ENCODE data around the gene PSMA8.
"Not testable (repeated sequence)": the region's sequence is repeated elsewhere in the genome, so short reads cannot be mapped to it uniquely, and the experiment has no call there.

PSMA8 gene

DNA sequence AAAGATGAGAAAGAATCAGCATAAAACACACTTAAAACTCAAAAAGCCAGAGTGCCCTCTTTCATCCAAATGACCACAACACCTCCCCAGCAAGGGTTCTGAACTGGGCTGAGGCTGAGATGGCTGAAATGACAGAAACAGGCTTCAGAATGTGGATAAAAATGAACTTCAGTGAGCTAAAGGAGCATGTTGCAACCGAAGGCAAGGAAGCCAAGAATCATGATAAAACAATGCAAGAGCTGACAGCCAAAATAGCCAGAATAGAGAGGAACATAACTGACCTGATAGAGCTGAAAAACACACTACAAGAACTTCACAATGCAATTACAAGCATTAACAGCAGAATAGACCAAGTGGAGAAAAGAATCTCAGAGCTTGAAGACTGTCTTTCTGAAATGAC lies 12.2 kb upstream of the PSMA8 start:
- DNase-seq (ENCODE audit: low spot score in 2 of 2) (no peak), ATAC-seq (replicated peaks; ENCODE audit: extremely low read depth, poor library complexity, severe bottlenecking) (no peak)
- Mint-ChIP-seq H3K27me3 (peaks cover 19% of the 10 kb centered on the region), H3K4me3 (no peak overlapping the region), H3K9me3 (peaks cover 10% of the 10 kb centered on the region), H3K36me3 (ENCODE audit: insufficient read depth) (peaks cover 1% of the 10 kb centered on the region), H3K4me1 (peaks cover 14% of the 10 kb centered on the region), H3K27ac (ENCODE audit: low read depth) (no peak overlapping the region)

DNA sequence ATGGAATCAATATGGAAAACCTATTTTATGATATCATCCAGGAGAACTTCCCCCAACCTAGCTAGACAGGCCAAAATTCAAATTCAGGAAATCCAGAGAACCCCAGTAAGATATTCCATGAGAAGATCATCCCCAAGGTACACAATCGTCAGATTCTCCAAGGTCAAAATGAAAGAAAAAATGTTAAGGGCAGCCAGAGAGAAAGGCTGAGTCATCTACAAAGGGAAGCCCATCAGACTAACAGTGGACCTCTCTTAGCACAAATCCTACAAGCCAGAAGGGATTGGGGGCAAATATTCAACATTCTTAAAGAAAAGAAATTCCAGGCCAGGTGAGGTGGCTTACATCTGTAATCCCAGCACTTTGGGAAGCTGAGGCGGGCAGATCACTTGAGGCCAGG lies 11.7 kb upstream of the PSMA8 start:
- not testable (repeated sequence) for H3K27ac Mint-ChIP-seq (ENCODE audit: low read depth); H3K36me3 Mint-ChIP-seq (ENCODE audit: insufficient read depth); H3K4me3 Mint-ChIP-seq; ATAC-seq (replicated peaks; ENCODE audit: extremely low read depth, poor library complexity, severe bottlenecking); DNase-seq (ENCODE audit: low spot score in 2 of 2)
- Mint-ChIP-seq H3K4me1 (peaks cover 13% of the 10 kb centered on the region), H3K9me3 (peaks cover 10% of the 10 kb centered on the region), H3K27me3 (peaks cover 19% of the 10 kb centered on the region)

DNA sequence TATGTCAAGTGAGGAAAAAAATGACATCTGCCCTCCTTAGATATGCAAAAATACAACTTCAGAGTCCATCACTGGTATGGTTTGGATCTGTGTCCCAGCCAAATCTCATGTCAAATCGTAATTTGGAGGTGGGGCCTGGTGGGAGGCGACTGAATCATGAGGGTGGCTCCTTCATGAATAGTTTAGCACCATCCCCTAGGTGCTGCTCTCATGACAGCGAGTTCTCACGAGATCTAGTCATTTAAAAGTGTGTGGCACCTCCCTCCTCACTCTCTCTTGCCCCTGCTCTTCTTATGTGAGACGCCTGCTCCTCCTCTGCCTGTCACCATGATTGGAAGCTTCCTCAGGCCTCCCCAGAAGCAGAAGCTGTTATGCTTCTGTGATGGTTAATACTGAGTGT lies 5.9 kb upstream of the PSMA8 start:
- Mint-ChIP-seq H3K36me3 (ENCODE audit: insufficient read depth) (no peaks in the 10 kb centered on the region), H3K9me3 (peaks cover 8% of the 10 kb centered on the region), H3K4me1 (no peaks in the 10 kb centered on the region), H3K27ac (ENCODE audit: low read depth) (no peak overlapping the region), H3K4me3 (no peak overlapping the region), H3K27me3 (no peaks in the 10 kb centered on the region)
- ATAC-seq (replicated peaks; ENCODE audit: extremely low read depth, poor library complexity, severe bottlenecking) (no peak), DNase-seq (ENCODE audit: low spot score in 2 of 2) (no peak)

- H3K27ac Mint-ChIP-seq (ENCODE audit: low read depth); H3K9me3 Mint-ChIP-seq; H3K36me3 Mint-ChIP-seq (ENCODE audit: insufficient read depth); H3K27me3 Mint-ChIP-seq; ATAC-seq (replicated peaks; ENCODE audit: extremely low read depth, poor library complexity, severe bottlenecking); H3K4me1 Mint-ChIP-seq; DNase-seq (ENCODE audit: low spot score in 2 of 2); H3K4me3 Mint-ChIP-seq: not testable (repeated sequence)
Observed at GRCh38 chr18:26128192-26128591, 5.5 kb upstream of the PSMA8 start.

GRCh38 chr18:26134107-26134506 lies 438 bp downstream of the PSMA8 start:
- Mint-ChIP-seq H3K4me1 (no peaks in the 10 kb centered on the region), H3K9me3 (no peaks in the 10 kb centered on the region), H3K27me3 (no peaks in the 10 kb centered on the region), H3K36me3 (ENCODE audit: insufficient read depth) (peaks cover 5% of the 10 kb centered on the region), H3K27ac (ENCODE audit: low read depth) (peak overlapping the region; percentile 57), H3K4me3 (peak overlapping the region; percentile 74)
- ATAC-seq (replicated peaks; ENCODE audit: extremely low read depth, poor library complexity, severe bottlenecking) (peak; percentile 68), DNase-seq (ENCODE audit: low spot score in 2 of 2) (no peak)

DNA sequence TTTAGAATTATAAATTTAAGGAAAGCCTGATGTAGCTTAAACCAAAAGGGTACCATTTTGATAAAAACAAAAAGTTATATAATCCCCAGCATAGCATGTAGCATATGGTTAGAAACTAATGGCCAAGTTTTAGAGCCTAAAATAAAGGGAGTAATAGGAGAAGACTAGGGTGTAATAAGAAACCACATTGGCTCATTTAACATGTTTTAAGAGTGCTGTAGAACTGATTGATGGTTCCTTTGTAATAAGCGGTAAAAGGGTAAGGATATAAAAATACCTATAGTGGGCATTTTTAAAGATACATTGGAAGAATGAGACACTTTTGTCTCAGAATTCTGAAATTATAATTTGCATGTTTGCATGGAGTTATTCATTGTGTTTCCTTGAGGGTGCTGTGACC lies 1.9 kb downstream of the PSMA8 start:
- ATAC-seq (replicated peaks; ENCODE audit: extremely low read depth, poor library complexity, severe bottlenecking) (no peak), DNase-seq (ENCODE audit: low spot score in 2 of 2) (no peak)
- Mint-ChIP-seq H3K27ac (ENCODE audit: low read depth) (no peak overlapping the region), H3K36me3 (ENCODE audit: insufficient read depth) (peaks cover 5% of the 10 kb centered on the region), H3K4me3 (no peak overlapping the region), H3K27me3 (no peaks in the 10 kb centered on the region), H3K9me3 (no peaks in the 10 kb centered on the region), H3K4me1 (no peaks in the 10 kb centered on the region)

DNA sequence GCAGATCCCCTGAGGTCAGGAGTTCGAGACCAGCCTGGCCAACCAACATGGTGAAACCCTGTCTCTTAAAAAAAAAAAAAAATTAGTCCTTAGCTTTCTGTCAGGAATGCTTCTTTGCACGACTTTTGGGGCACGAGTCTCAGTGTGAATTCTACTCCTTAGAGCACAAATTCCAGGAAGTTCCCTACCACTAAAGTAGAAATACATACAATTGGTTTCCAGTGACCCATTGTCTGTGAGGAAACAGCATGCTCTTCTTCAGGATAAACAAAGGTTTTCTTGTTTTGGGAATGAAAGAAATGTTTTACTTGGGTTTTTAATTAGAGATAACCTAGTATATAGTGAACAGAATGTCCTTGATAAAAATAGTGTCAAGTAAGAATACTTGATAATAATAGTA lies 23.7 kb downstream of the PSMA8 start:
- no peaks in the 10 kb centered on the region for H3K27me3 Mint-ChIP-seq
- no peak overlapping the region for H3K4me3 Mint-ChIP-seq
- ATAC-seq (replicated peaks; ENCODE audit: extremely low read depth, poor library complexity, severe bottlenecking) (no peak), DNase-seq (ENCODE audit: low spot score in 2 of 2) (no peak)
- no peaks in the 10 kb centered on the region for H3K4me1 Mint-ChIP-seq
- no peak overlapping the region for H3K27ac Mint-ChIP-seq (ENCODE audit: low read depth)
- no peaks in the 10 kb centered on the region for H3K36me3 Mint-ChIP-seq (ENCODE audit: insufficient read depth)
- H3K9me3 Mint-ChIP-seq, result no peaks in the 10 kb centered on the region

DNA sequence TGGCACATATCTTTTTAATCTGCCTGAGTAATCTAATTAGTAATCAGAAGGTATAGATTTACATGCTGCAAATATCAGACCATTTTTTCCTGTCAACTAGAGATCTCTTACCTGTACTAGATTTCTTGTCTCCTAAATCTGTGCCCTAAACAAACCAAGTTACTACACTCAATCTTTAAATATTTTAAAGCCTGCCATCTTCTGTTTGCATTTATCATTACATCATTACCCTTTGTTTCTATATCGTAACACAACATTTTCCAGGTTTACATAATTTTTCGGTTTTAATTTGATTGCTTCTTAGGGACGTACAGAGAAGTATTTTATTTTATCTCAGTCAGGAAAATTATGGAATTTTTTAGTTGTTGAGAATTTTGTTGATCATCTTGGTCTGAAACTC lies 25.7 kb downstream of the PSMA8 start:
- DNase-seq (ENCODE audit: low spot score in 2 of 2) (no peak), ATAC-seq (replicated peaks; ENCODE audit: extremely low read depth, poor library complexity, severe bottlenecking) (no peak)
- Mint-ChIP-seq H3K27ac (ENCODE audit: low read depth) (no peak overlapping the region), H3K4me1 (no peaks in the 10 kb centered on the region), H3K9me3 (no peaks in the 10 kb centered on the region), H3K4me3 (no peak overlapping the region), H3K27me3 (no peaks in the 10 kb centered on the region), H3K36me3 (ENCODE audit: insufficient read depth) (no peaks in the 10 kb centered on the region)

DNA sequence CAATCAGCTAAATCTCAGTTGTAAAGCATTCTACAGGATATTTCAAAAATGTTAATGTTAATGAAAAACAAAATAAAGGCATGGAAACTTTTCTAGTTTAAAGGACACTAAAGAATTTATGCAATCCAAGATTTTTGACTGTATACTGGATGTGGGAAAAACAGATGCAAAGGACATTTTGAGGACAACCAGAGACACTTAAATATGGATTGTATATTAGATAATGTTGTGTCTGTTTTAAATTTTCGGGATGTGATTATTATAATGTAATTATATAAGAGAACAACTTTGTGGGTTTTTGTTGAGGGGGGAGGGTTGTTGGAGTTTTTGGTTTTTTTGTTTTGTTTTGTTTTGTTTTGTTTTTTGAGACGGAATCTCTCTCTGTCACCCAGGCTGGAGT lies 30.9 kb downstream of the PSMA8 start:
- no peaks in the 10 kb centered on the region for H3K27me3 Mint-ChIP-seq
- H3K9me3 Mint-ChIP-seq, result no peaks in the 10 kb centered on the region
- H3K4me3 Mint-ChIP-seq, result no peak overlapping the region
- H3K27ac Mint-ChIP-seq (ENCODE audit: low read depth), result no peak overlapping the region
- H3K36me3 Mint-ChIP-seq (ENCODE audit: insufficient read depth), result no peaks in the 10 kb centered on the region
- no peak for DNase-seq (ENCODE audit: low spot score in 2 of 2)
- ATAC-seq (replicated peaks; ENCODE audit: extremely low read depth, poor library complexity, severe bottlenecking), result no peak
- H3K4me1 Mint-ChIP-seq, result no peaks in the 10 kb centered on the region

GRCh38 chr18:26167592-26167991 lies 33.9 kb downstream of the PSMA8 start:
- not testable (repeated sequence) for H3K27ac Mint-ChIP-seq (ENCODE audit: low read depth); DNase-seq (ENCODE audit: low spot score in 2 of 2); H3K4me1 Mint-ChIP-seq; H3K4me3 Mint-ChIP-seq; H3K36me3 Mint-ChIP-seq (ENCODE audit: insufficient read depth); H3K9me3 Mint-ChIP-seq; H3K27me3 Mint-ChIP-seq
- ATAC-seq (replicated peaks; ENCODE audit: extremely low read depth, poor library complexity, severe bottlenecking), result peak; percentile 68

GRCh38 chr18:26175481-26175880 lies 41.8 kb downstream of the PSMA8 start:
- DNase-seq (ENCODE audit: low spot score in 2 of 2), result no peak
- peaks cover 10% of the 10 kb centered on the region for H3K4me1 Mint-ChIP-seq
- no peaks in the 10 kb centered on the region for H3K9me3 Mint-ChIP-seq
- H3K36me3 Mint-ChIP-seq (ENCODE audit: insufficient read depth), result peaks cover 3% of the 10 kb centered on the region
- H3K27me3 Mint-ChIP-seq, result no peaks in the 10 kb centered on the region
- peak overlapping the region; percentile 68 for H3K27ac Mint-ChIP-seq (ENCODE audit: low read depth)
- ATAC-seq (replicated peaks; ENCODE audit: extremely low read depth, poor library complexity, severe bottlenecking), result peak; percentile 68
- peak overlapping the region; percentile 16 for H3K4me3 Mint-ChIP-seq

DNA sequence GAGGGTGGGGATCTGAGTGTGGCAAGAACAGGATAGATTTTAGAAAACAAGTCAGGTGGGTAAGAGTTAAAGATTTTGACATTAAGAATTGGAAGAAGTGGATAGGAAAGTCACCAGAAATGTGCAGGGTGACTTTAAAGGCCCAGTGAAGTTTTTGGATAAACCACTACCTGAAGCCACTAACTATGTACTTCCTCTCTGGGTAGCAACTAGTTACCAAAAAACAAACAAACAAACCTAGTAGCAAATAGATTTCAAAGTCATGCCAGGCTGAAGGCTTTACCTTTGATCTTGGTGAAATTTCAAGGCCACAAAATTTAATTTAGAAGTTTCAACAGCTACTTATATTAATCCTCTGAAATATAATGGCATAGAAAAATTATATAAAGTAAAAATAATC lies 42.5 kb downstream of the PSMA8 start:
- peaks cover 10% of the 10 kb centered on the region for H3K4me1 Mint-ChIP-seq
- H3K4me3 Mint-ChIP-seq, result peak overlapping the region; percentile 16
- peak overlapping the region; percentile 68 for H3K27ac Mint-ChIP-seq (ENCODE audit: low read depth)
- H3K36me3 Mint-ChIP-seq (ENCODE audit: insufficient read depth), result peaks cover 3% of the 10 kb centered on the region
- no peaks in the 10 kb centered on the region for H3K9me3 Mint-ChIP-seq
- H3K27me3 Mint-ChIP-seq, result no peaks in the 10 kb centered on the region
- ATAC-seq (replicated peaks; ENCODE audit: extremely low read depth, poor library complexity, severe bottlenecking) (peak; percentile 65), DNase-seq (ENCODE audit: low spot score in 2 of 2) (no peak)

GRCh38 chr18:26181343-26181826 lies 47.7 kb downstream of the PSMA8 start:
- ATAC-seq (replicated peaks; ENCODE audit: extremely low read depth, poor library complexity, severe bottlenecking) (no peak), DNase-seq (ENCODE audit: low spot score in 2 of 2) (no peak)
- H3K4me1 Mint-ChIP-seq, result no peaks in the 10 kb centered on the region
- H3K27me3 Mint-ChIP-seq, result no peaks in the 10 kb centered on the region
- no peaks in the 10 kb centered on the region for H3K9me3 Mint-ChIP-seq
- no peak overlapping the region for H3K27ac Mint-ChIP-seq (ENCODE audit: low read depth)
- H3K4me3 Mint-ChIP-seq, result no peak overlapping the region
- H3K36me3 Mint-ChIP-seq (ENCODE audit: insufficient read depth), result no peaks in the 10 kb centered on the region
